Keratinocyte (primary cell): ENCODE results near the gene SLA2. TPM values are rescaled to one million over a fixed set of nuclear protein-coding genes. Genes with fewer than 3 reads are reported as not detected.

Experiments
- DNase-seq: peaks from one replicate; pipeline ENCODE4 v3.0.0-alpha.2; 2011; ENCODE audit warnings: low read depth, missing footprints, low spot score
- FAIRE-seq: peaks from 2 replicates; lab custom pipeline; 2011; peaks lifted over from hg19 to GRCh38; lab: Jason Lieb, UNC
- H2AFZ ChIP-seq: 2 replicates; pipeline ENCODE4 v1.6.0; 2012; ENCODE audit warnings: low read length, control low read depth, inconsistent platforms; ENCODE audit not compliant: control insufficient read depth
- H3K27ac ChIP-seq: 2 replicates; pipeline ENCODE4 v1.5.1; 2011; ENCODE audit warnings: low read length; ENCODE audit not compliant: control insufficient read depth, insufficient read depth
- H3K27me3 ChIP-seq: 3 replicates; pipeline ENCODE4 v1.6.0; 2011; ENCODE audit warnings: low read length; ENCODE audit not compliant: control insufficient read depth, insufficient read depth; ENCODE audit errors: extremely low read depth
- H3K36me3 ChIP-seq, 2 experiments: 2 replicates in 1 of 2; 3 replicates in 1 of 2; pipeline ENCODE4 v1.5.1; 2011; ENCODE audit warnings: low read length in 2 of 2, mild to moderate bottlenecking in 1 of 2; ENCODE audit not compliant: control insufficient read depth in 2 of 2, insufficient read depth in 2 of 2; ENCODE audit errors: extremely low read depth in 1 of 2
- H3K4me1 ChIP-seq: 3 replicates; pipeline ENCODE4 v1.5.1; 2011; ENCODE audit warnings: low read length; ENCODE audit not compliant: control insufficient read depth, insufficient read depth; ENCODE audit errors: extremely low read depth
- H3K4me2 ChIP-seq: 3 replicates; pipeline ENCODE4 v1.6.0; 2011; ENCODE audit warnings: low read depth, low read length; ENCODE audit not compliant: control insufficient read depth, insufficient read depth; ENCODE audit errors: extremely low read depth
- H3K4me3 ChIP-seq, 3 experiments: fragments of 200-600 bp in 1 of 3; sonication (generic) in 1 of 3; 2 replicates in 2 of 3; 3 replicates in 1 of 3; pipeline ENCODE4 v1.5.1; 2011 to 2016; ENCODE audit warnings: low read length in 3 of 3, mild to moderate bottlenecking in 3 of 3, control low read depth in 2 of 3, inconsistent platforms in 1 of 3, low read depth in 1 of 3, mixed read lengths in 1 of 3, mixed run types in 1 of 3, moderate library complexity in 1 of 3; ENCODE audit not compliant: control insufficient read depth in 2 of 3, insufficient read depth in 2 of 3; ENCODE audit errors: extremely low read depth in 1 of 3
- H3K79me2 ChIP-seq: 2 replicates; pipeline ENCODE4 v1.6.0; 2012; ENCODE audit warnings: low read length; ENCODE audit not compliant: control insufficient read depth, insufficient read depth
- H3K9ac ChIP-seq: 3 replicates; pipeline ENCODE4 v1.6.0; 2011; ENCODE audit warnings: low read length; ENCODE audit not compliant: control insufficient read depth, insufficient read depth; ENCODE audit errors: extremely low read depth
- H3K9me1 ChIP-seq: 3 replicates; pipeline ENCODE4 v1.6.0; 2011; ENCODE audit warnings: low read length; ENCODE audit not compliant: control insufficient read depth, insufficient read depth; ENCODE audit errors: extremely low read depth
- H3K9me3 ChIP-seq: 2 replicates; pipeline ENCODE4 v1.5.1; 2012; ENCODE audit warnings: low read depth, low read length; ENCODE audit not compliant: control insufficient read depth
- H4K20me1 ChIP-seq: 3 replicates; pipeline ENCODE4 v1.6.0; 2011; ENCODE audit warnings: low read length; ENCODE audit not compliant: control insufficient read depth, insufficient read depth; ENCODE audit errors: extremely low read depth
- EZH2 ChIP-seq: IDR thresholded peaks from one replicate; pipeline ENCODE4 v1.6.1; 2012; ENCODE audit warnings: inconsistent platforms, mild to moderate bottlenecking, low read length, moderate library complexity
- dilution Hi-C: fragments of 300-500 bp; cut with MboI; formaldehyde crosslinking; loops from one replicate; pipeline ENCODE4 v1.7.0; 2020; ENCODE audit warnings: low sequenced_read_pairs; ENCODE audit not compliant: extremely low pct_ligation_motif_present
- polyA plus RNA-seq, 5 experiments: library from polyadenylated mRNA; depleted of rRNA in 3 of 5; stranded (reverse) in 3 of 5; stranded (forward) in 1 of 5; unstranded in 1 of 5; fragments of >200 nt; gene quantifications; 1 replicate in 1 of 5; 2 replicates in 3 of 5; 3 replicates in 1 of 5; pipeline versions ENCODE4 v1.2.1 to v1.2.3, GENCODE V29; 2011 to 2012; ENCODE audit warnings: missing spikeins in 2 of 5, low read depth in 1 of 5, low replicate concordance in 1 of 5
- TF ChIP-seq, protein P1 (sequence below), 3 experiments: IDR thresholded peaks in 1 of 3; conservative IDR thresholded peaks in 1 of 3; optimal IDR thresholded peaks in 1 of 3; 2 replicates in 2 of 3; 3 replicates in 1 of 3; pipeline versions ENCODE3 to v1.5.1; 2011; ENCODE audit warnings: low read length in 3 of 3, mild to moderate bottlenecking in 3 of 3, moderate library complexity in 2 of 3, control low read depth in 1 of 3, inconsistent platforms in 1 of 3; ENCODE audit not compliant: insufficient read depth in 2 of 3; ENCODE audit errors: extremely low read depth in 1 of 3

The SLA2 gene
- polyA plus RNA-seq, 1 donor (not counting 4 experiments of a cell fraction or from before 2014, with no cell fraction given): 0.04 TPM

DNA sequence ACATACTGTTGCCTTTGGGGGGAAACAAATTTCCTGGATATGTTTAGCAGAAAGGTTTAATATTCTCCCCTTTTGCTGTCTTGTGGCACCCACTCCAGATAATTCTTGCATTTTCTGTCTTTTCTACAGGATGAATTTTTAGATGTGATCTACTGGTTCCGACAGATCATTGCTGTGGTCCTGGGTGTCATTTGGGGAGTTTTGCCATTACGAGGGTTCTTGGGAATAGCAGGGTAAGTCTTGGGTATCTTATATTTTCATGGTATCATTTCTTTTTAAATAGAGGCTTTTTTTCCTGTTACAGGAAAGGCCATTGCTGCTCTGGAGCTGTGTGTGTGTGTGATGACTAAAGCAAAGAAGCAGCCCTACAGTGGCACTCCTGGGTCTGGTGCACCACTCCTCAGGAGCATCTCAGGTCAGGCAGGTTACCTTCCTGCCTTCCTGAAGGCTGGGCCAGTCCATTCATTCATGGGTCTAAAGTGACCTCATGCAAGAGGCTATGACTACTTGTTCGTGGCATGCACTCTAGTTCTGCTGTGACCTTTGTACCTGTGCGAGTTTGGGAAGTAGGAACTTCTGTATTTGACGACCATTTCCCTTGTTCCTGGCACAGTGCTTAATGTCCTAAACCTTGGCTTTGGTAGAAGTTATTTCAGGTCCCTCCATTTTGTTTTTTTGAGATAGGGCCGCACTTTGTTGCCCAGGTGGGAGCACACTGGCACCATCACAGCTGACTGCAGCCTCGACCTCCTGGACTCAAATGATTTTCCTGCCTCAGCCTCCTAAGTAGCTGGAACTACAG is 38.2 kb downstream of the SLA2 start:
- Histone ChIP-seq H3K9ac (no peak overlapping the region), H3K4me1 (peaks cover 19% of the 10 kb centered on the region), H3K9me1 (no peaks in the 10 kb centered on the region), H3K4me2 (peak overlapping the region; percentile 78), H3K9me3 (no peaks in the 10 kb centered on the region), H3K4me3 (peak overlapping the region; percentile 24 to 91 (median 67)), H3K27me3 (no peaks in the 10 kb centered on the region), H3K79me2 (peaks cover 34% of the 10 kb centered on the region), H2AFZ (no peak overlapping the region), H3K36me3 (peaks cover 27 to 28% of the 10 kb centered on the region in 2 experiments), H4K20me1 (peaks cover 5% of the 10 kb centered on the region), H3K27ac (peak overlapping the region; percentile 31)
- no peak for FAIRE-seq
- dilution Hi-C loops: no loop called here
- DNase-seq: no peak
- TF ChIP-seq, protein P1, sequence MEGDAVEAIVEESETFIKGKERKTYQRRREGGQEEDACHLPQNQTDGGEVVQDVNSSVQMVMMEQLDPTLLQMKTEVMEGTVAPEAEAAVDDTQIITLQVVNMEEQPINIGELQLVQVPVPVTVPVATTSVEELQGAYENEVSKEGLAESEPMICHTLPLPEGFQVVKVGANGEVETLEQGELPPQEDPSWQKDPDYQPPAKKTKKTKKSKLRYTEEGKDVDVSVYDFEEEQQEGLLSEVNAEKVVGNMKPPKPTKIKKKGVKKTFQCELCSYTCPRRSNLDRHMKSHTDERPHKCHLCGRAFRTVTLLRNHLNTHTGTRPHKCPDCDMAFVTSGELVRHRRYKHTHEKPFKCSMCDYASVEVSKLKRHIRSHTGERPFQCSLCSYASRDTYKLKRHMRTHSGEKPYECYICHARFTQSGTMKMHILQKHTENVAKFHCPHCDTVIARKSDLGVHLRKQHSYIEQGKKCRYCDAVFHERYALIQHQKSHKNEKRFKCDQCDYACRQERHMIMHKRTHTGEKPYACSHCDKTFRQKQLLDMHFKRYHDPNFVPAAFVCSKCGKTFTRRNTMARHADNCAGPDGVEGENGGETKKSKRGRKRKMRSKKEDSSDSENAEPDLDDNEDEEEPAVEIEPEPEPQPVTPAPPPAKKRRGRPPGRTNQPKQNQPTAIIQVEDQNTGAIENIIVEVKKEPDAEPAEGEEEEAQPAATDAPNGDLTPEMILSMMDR (optimal IDR thresholded peaks at IDR 0.05 in 1 of 3, IDR thresholded peaks at IDR 0.05 in 1 of 3, conservative IDR thresholded peaks at IDR 0.05 in 1 of 3; ENCODE audit: extremely low read depth in 1 of 3, insufficient read depth in 2 of 3, low read length in 3 of 3): no peak
- no peak for TF ChIP-seq EZH2

DNA sequence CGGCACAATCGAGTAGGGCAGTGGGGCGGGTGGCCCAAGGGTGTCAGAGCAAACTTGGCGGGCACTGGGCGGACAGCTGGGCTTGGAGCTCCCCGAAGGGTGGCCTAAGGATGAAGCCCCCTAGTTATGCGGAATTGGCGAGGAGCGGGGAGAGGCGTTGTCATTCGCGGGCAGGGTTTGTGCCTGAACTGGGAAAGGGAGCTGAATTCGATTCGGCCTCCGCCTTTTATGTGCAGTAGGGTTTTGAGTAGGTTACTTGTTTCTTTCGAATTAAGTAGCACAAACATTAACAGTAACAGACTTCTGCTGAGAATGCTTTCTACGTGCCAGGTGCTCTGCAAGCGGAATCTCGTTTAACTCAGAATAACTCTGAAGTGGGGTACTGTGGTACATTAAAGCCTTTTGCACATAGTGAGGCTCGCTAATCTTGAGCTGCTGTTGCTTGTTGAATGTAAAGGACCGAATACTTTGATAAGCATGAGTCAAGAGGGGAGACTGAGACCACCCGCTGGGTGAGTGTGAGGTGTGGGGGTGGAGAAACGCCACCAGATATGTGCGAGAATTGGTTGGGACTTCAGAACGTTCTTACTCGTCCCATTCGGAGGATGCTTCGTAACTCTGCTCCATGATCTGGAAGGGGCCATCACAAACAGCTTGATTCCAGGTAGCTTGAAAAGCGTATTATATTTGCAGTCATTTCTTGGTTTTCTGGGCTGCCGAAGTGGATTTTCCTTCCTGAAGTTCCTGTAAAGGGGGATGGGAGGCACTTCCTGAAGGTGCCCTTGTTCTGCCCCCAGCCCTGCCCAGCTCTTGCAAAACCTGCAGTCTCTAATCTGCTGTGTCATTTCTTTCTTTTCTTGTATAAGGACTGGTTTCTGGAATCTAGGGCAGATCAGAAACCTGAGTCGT is 39.6 kb downstream of the SLA2 start:
- Histone ChIP-seq H3K27ac (peak overlapping the region; percentile 58), H3K79me2 (peaks cover 34% of the 10 kb centered on the region), H3K27me3 (no peaks in the 10 kb centered on the region), H3K9me1 (no peaks in the 10 kb centered on the region), H3K4me1 (peaks cover 19% of the 10 kb centered on the region), H3K4me3 (peak overlapping the region; percentile 67 to 91 (median 79)), H3K36me3 (peaks cover 16 to 17% of the 10 kb centered on the region in 2 experiments), H3K9me3 (no peaks in the 10 kb centered on the region), H2AFZ (peak overlapping the region; percentile 57), H3K9ac (peak overlapping the region; percentile 83), H4K20me1 (peaks cover 3% of the 10 kb centered on the region), H3K4me2 (peak overlapping the region; percentile 78)
- DNase-seq (no peak), FAIRE-seq (peak; percentile 17)
- TF ChIP-seq, protein P1 (optimal IDR thresholded peaks at IDR 0.05 in 1 of 3, IDR thresholded peaks at IDR 0.05 in 1 of 3, conservative IDR thresholded peaks at IDR 0.05 in 1 of 3; ENCODE audit: extremely low read depth in 1 of 3, insufficient read depth in 2 of 3, low read length in 3 of 3): no peak
- no peak for TF ChIP-seq EZH2
- dilution Hi-C loops: no loop called here
